Putamen (tissue), 1 donor: ENCODE measurements around the gene PCARE.

Source experiments
- DNase-seq: peaks from one replicate; pipeline ENCODE4 v3.0.0-alpha.2; 2016; ENCODE audit warnings: low spot score

The PCARE gene

GRCh38 chr2:29035016-29035745 is 39.1 kb downstream of the PCARE start:
- no peak for DNase-seq

- no peak for DNase-seq
These were observed 40.7 kb downstream of the PCARE start for GRCh38 chr2:29033656-29034055.

- DNase-seq = no peak
These were observed 41.2 kb downstream of the PCARE start for GRCh38 chr2:29033172-29033571.

GRCh38 chr2:29032189-29032588 is 42.1 kb downstream of the PCARE start:
- no peak for DNase-seq

- no peak for DNase-seq
These were observed 43.3 kb downstream of the PCARE start for GRCh38 chr2:29031046-29031445.

GRCh38 chr2:29025711-29026110 is 48.6 kb downstream of the PCARE start:
- DNase-seq = no peak

- DNase-seq = no peak
These were observed 49.4 kb downstream of the PCARE start for GRCh38 chr2:29024882-29025430.

GRCh38 chr2:29023188-29023587 is 51.1 kb downstream of the PCARE start:
- no peak for DNase-seq

GRCh38 chr2:29022679-29023078 is 51.6 kb downstream of the PCARE start:
- no peak for DNase-seq

- DNase-seq = no peak
These were observed 52.4 kb downstream of the PCARE start for GRCh38 chr2:29021886-29022285.

- no peak for DNase-seq
These were observed 56.4 kb downstream of the PCARE start for GRCh38 chr2:29017716-29018435.

- no peak for DNase-seq
These were observed 57.8 kb downstream of the PCARE start for GRCh38 chr2:29016504-29016903.

- no peak for DNase-seq
These were observed 58.4 kb downstream of the PCARE start for GRCh38 chr2:29015701-29016470.

- DNase-seq = no peak
These were observed 59.4 kb downstream of the PCARE start for GRCh38 chr2:29014811-29015421.

- DNase-seq = no peak
These were observed 60.0 kb downstream of the PCARE start for GRCh38 chr2:29014331-29014730.

- DNase-seq = no peak
These were observed 61.1 kb downstream of the PCARE start for GRCh38 chr2:29013057-29013780.

- no peak for DNase-seq
These were observed 62.1 kb downstream of the PCARE start for GRCh38 chr2:29012211-29012681.
